Measurements from ENCODE around the gene CD160.
"Not testable (repeated sequence)": the region's sequence is repeated elsewhere in the genome, so short reads cannot be mapped to it uniquely, and the experiment has no call there.

DNA sequence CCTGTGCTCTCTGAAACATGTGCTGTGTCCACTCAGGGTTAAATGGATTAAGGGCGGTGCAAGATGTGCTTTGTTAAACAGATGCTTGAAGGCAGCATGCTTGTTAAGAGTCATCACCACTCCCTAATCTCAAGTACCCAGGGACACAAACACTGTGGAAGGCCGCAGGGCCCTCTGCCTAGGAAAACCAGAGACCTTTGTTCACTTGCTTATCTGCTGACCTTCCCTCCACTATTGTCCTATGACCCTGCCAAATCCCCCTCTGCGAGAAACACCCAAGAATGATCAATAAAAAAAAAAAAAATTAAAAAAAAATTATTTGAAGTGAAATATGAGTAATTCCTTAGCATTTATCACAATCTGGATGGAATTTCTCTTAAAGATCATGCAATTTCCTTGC, 45.8 kb downstream of the CD160 start:
- TF ChIP-seq, protein P1, sequence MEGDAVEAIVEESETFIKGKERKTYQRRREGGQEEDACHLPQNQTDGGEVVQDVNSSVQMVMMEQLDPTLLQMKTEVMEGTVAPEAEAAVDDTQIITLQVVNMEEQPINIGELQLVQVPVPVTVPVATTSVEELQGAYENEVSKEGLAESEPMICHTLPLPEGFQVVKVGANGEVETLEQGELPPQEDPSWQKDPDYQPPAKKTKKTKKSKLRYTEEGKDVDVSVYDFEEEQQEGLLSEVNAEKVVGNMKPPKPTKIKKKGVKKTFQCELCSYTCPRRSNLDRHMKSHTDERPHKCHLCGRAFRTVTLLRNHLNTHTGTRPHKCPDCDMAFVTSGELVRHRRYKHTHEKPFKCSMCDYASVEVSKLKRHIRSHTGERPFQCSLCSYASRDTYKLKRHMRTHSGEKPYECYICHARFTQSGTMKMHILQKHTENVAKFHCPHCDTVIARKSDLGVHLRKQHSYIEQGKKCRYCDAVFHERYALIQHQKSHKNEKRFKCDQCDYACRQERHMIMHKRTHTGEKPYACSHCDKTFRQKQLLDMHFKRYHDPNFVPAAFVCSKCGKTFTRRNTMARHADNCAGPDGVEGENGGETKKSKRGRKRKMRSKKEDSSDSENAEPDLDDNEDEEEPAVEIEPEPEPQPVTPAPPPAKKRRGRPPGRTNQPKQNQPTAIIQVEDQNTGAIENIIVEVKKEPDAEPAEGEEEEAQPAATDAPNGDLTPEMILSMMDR (IDR thresholded peaks at IDR 0.05): not testable (repeated sequence)
- not testable (repeated sequence) for TF ChIP-seq POLR2A (IDR thresholded peaks at IDR 0.05); POLR2AphosphoS5 (IDR thresholded peaks at IDR 0.05); EP300 (IDR thresholded peaks at IDR 0.05; ENCODE audit: low read depth)

Measured in transverse colon (tissue), 4 donors.